Activated T-cell treated with anti-CD3 and anti-CD28 coated beads, Interleukin-2, amount 50 U/mL, for 72 hours (primary cell): ENCODE measurements around the gene WDR62. TPM values are rescaled to one million over a fixed set of nuclear protein-coding genes. Genes with fewer than 3 reads are reported as not detected.
"Not testable (repeated sequence)": the region's sequence is repeated elsewhere in the genome, so short reads cannot be mapped to it uniquely, and the experiment has no call there.

Source experiments
- ATAC-seq, 2 donors: fragments of 150-1000 bp; cut with Tn5 transposase; replicated peaks in 1 of 2; 2 replicates each; pipeline ENCODE4 v1.10.0; 2021; ENCODE audit warnings: moderate library complexity in 2 of 2, mild to moderate bottlenecking in 1 of 2
- DNase-seq, 2 donors: peaks; one replicate each; pipeline ENCODE4 v3.0.0; 2021 to 2022; ENCODE audit warnings: mixed read lengths in 1 of 2
- H3K27ac Mint-ChIP-seq: one replicate; pipeline ENCODE4 v1.8.0; 2022; ENCODE audit warnings: mild to moderate bottlenecking, moderate library complexity, mixed read lengths
- H3K27me3 Mint-ChIP-seq: one replicate; pipeline ENCODE4 v1.8.0; 2022; ENCODE audit warnings: low read depth, mixed read lengths
- H3K36me3 Mint-ChIP-seq, 2 donors: one replicate each; pipeline ENCODE4 v1.8.0; 2022; ENCODE audit warnings: mixed read lengths in 2 of 2, mild to moderate bottlenecking in 1 of 2; ENCODE audit not compliant: insufficient read depth in 2 of 2
- H3K4me1 Mint-ChIP-seq: one replicate; pipeline ENCODE4 v1.8.0; 2022; ENCODE audit warnings: low read depth, mixed read lengths
- H3K4me3 Mint-ChIP-seq, 2 donors: one replicate each; pipeline ENCODE4 v1.8.0; 2022; ENCODE audit warnings: mild to moderate bottlenecking in 2 of 2, mixed read lengths in 2 of 2, moderate library complexity in 2 of 2
- H3K9me3 Mint-ChIP-seq, 2 donors: one replicate each; pipeline ENCODE4 v1.8.0; 2022; ENCODE audit warnings: mixed read lengths in 2 of 2
- total RNA-seq, 2 donors: library from RNA; stranded (reverse); gene quantifications; one replicate each; pipeline ENCODE4 v1.2.3, GENCODE V29; 2022

Gene WDR62
- total RNA-seq, 2 donors from 2014 or later: 19.8 to 21.6 TPM

GRCh38 chr19:36113425-36113824, 58.7 kb downstream of the WDR62 start:
- peaks cover 39% of the 10 kb centered on the region for H3K4me1 Mint-ChIP-seq
- H3K4me3 Mint-ChIP-seq: peak overlapping the region; percentile 97 to 98
- H3K9me3 Mint-ChIP-seq: no peaks in the 10 kb centered on the region
- H3K27ac Mint-ChIP-seq: peak overlapping the region; percentile 69
- no peak for ATAC-seq
- H3K36me3 Mint-ChIP-seq: peaks cover 9 to 13% of the 10 kb centered on the region in 2 donors
- no peak for DNase-seq
- H3K27me3 Mint-ChIP-seq: no peaks in the 10 kb centered on the region

DNA sequence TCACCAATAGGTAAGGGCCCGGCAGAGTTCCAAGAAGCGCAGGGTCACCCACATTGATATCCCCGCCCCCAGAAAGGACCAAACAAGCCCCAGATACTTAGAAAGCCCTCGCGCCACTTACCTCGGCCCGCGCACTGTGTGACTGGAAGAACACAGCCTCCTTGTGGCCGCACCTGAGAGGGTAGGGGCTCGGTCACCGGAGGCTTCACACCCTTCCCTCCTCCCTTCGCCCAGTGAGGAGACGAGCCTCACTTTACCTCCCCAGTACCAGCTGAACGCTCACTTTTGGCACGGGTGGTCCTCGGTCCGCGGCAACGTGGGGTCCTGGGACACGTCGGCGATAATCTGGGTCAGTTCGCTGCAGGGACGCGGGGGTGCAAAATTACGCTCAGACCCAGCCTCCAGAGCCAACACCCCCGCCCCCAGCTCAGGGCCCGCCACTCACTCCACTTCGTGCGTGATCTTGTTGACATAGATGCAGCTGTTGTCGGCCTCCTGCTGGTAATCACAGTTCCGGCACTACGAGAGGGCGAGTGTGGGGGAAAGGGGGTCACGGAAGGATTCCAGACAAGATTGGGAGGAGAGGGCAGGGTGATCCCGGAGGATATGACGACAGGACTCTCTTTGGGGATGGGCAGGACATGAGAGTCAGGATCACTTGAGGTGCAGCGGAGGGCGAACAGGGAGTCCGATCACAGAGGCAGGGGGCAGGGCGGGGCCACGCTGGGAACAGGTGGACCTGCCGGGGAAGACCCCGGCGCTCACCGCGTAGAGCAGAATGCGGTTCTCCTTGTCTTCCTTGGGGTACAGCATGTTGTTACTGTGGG, 59.4 kb downstream of the WDR62 start:
- H3K27ac Mint-ChIP-seq: peak overlapping the region; percentile 98
- no peaks in the 10 kb centered on the region for H3K9me3 Mint-ChIP-seq
- H3K4me1 Mint-ChIP-seq: peaks cover 39% of the 10 kb centered on the region
- peak overlapping the region; percentile 97 to 98 for H3K4me3 Mint-ChIP-seq
- peaks cover 9 to 13% of the 10 kb centered on the region in 2 donors for H3K36me3 Mint-ChIP-seq
- no peak for ATAC-seq
- DNase-seq: peak; percentile 20 to 28
- no peaks in the 10 kb centered on the region for H3K27me3 Mint-ChIP-seq

DNA sequence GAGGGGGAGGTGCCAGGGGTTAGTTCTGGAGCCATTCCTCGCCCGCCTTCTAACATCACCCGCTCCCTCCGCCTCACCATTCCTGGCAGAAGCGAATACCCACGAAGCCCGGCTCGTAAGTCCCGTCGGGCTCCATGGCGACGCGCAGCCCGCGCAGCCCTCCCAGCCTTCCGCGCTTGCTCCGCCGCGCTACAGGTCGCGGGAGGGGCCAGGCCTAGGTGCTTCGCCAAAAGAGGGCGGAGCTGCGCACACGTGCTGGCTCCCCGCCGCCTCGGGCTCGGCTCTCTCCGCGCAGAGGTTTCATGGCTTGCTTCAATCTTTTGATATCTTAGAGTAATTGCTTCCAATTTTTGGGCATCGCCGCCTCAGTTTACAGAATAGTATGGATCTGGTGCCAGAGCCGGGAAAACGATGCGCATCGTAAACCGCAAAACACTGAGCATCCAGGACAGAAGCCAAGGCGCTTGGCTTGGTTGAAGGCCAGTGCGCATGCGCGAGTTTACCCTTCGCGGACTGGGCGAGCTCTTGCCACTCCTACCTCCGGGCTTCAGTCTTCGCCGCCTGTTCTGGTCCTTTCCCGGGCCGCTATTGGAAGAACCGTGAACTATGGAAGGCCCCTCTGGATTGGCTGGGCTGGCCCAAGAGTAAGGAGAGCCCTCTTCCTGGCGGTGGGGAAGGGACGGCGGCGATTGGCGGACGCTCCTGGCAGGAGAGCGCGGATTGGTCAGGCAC, 60.2 kb downstream of the WDR62 start, which contains the start of gene POLR2I:
TSS of gene POLR2I (minus strand) at position 155 of the 732 bp plus-strand sequence. CDS start at position 136, 19 bp downstream.
- Mint-ChIP-seq H3K36me3 (peaks cover 9 to 17% of the 10 kb centered on the region in 2 donors), H3K27ac (peak within 1 kb of the TSS; percentile 98), H3K4me3 (peak within 1 kb of the TSS; percentile 97 to 98), H3K27me3 (no peaks in the 10 kb centered on the region), H3K4me1 (peaks cover 39% of the 10 kb centered on the region), H3K9me3 (no peaks in the 10 kb centered on the region)
- ATAC-seq (peak; percentile 88), DNase-seq (peak; percentile 97 to 99)

- peak in 1 of 2 donors; percentile 87 for DNase-seq
- H3K4me3 Mint-ChIP-seq: peak within 1 kb of the TSS; percentile 97 to 98
- ATAC-seq: peak; percentile 63 to 66
- H3K9me3 Mint-ChIP-seq: no peaks in the 10 kb centered on the region
- peak within 1 kb of the TSS; percentile 98 for H3K27ac Mint-ChIP-seq
- no peaks in the 10 kb centered on the region for H3K27me3 Mint-ChIP-seq
- peaks cover 9 to 19% of the 10 kb centered on the region in 2 donors for H3K36me3 Mint-ChIP-seq
- H3K4me1 Mint-ChIP-seq: peaks cover 39% of the 10 kb centered on the region
Observed at GRCh38 chr19:36115453-36116343, 61.0 kb downstream of the WDR62 start, which contains the start of gene TBCB. TBCB (plus strand) TSS chr19:36115468; CDS start chr19:36115561, 93 bp downstream.

- Mint-ChIP-seq H3K4me1 (peaks cover 39% of the 10 kb centered on the region), H3K4me3 (peak overlapping the region; percentile 97 to 98), H3K27ac (peak overlapping the region; percentile 6), H3K36me3 (peaks cover 9 to 19% of the 10 kb centered on the region in 2 donors), H3K27me3 (no peaks in the 10 kb centered on the region), H3K9me3 (no peaks in the 10 kb centered on the region)
- DNase-seq: no peak
- ATAC-seq: no peak
Observed at GRCh38 chr19:36116344-36116637, 61.6 kb downstream of the WDR62 start.

- no peak overlapping the region for H3K27ac Mint-ChIP-seq
- H3K4me3 Mint-ChIP-seq: no peak overlapping the region
- H3K9me3 Mint-ChIP-seq: no peaks in the 10 kb centered on the region
- peaks cover 23% of the 10 kb centered on the region for H3K4me1 Mint-ChIP-seq
- no peaks in the 10 kb centered on the region for H3K27me3 Mint-ChIP-seq
- DNase-seq (no peak), ATAC-seq (no peak)
- peaks cover 6 to 16% of the 10 kb centered on the region in 2 donors for H3K36me3 Mint-ChIP-seq
Observed at GRCh38 chr19:36120092-36120983, 65.6 kb downstream of the WDR62 start.

- Mint-ChIP-seq H3K27ac (no peak overlapping the region), H3K36me3 (peaks cover 8 to 22% of the 10 kb centered on the region in 2 donors), H3K27me3 (no peaks in the 10 kb centered on the region), H3K4me1 (peaks cover 28% of the 10 kb centered on the region), H3K4me3 (no peak overlapping the region), H3K9me3 (no peaks in the 10 kb centered on the region)
- ATAC-seq (no peak), DNase-seq (no peak)
Observed at GRCh38 chr19:36120984-36121358, 66.3 kb downstream of the WDR62 start.

DNA sequence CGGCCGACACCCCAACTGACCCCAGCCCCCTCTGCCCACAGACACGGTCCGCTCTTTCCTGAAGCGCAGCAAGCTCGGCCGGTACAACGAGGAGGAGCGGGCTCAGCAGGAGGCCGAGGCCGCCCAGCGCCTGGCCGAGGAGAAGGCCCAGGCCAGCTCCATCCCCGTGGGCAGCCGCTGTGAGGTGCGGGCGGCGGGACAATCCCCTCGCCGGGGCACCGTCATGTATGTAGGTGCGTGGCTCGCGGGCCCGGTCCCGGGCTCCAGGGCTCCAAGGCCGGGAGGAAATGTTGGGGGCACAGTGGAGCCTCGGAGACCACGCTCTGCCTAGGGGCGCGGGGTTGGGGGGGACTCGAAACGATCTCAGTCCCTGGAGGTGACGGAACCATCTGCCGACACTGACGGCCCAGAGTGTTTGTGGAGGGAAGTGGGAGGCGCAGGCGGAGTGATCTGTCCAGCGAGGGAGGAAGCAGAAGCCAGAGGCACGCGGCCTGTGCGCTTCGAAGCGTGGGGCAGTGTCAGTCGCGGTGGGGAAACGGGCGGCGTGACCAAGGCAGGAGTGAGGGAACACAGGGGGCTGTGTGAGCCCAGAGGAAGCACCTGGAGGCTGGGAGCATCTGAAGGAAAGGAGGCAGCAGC, 66.9 kb downstream of the WDR62 start:
- Mint-ChIP-seq H3K9me3 (no peaks in the 10 kb centered on the region), H3K27me3 (no peaks in the 10 kb centered on the region), H3K36me3 (peaks cover 8 to 22% of the 10 kb centered on the region in 2 donors), H3K27ac (no peak overlapping the region), H3K4me1 (peaks cover 23% of the 10 kb centered on the region), H3K4me3 (no peak overlapping the region)
- DNase-seq (no peak), ATAC-seq (no peak)

GRCh38 chr19:36125557-36125956, 70.9 kb downstream of the WDR62 start:
- H3K27me3 Mint-ChIP-seq: no peaks in the 10 kb centered on the region
- H3K4me3 Mint-ChIP-seq: peak overlapping the region in 1 of 2 donors; percentile 22
- DNase-seq (peak in 1 of 2 donors; percentile 34), ATAC-seq (no peak)
- peak overlapping the region; percentile 91 for H3K27ac Mint-ChIP-seq
- peaks cover 6 to 7% of the 10 kb centered on the region in 2 donors for H3K36me3 Mint-ChIP-seq
- peaks cover 23% of the 10 kb centered on the region for H3K4me1 Mint-ChIP-seq
- H3K9me3 Mint-ChIP-seq: no peaks in the 10 kb centered on the region

GRCh38 chr19:36128392-36128736, 73.7 kb downstream of the WDR62 start:
- no peaks in the 10 kb centered on the region for H3K9me3 Mint-ChIP-seq
- no peaks in the 10 kb centered on the region for H3K27me3 Mint-ChIP-seq
- H3K36me3 Mint-ChIP-seq: peaks cover 4 to 7% of the 10 kb centered on the region in 2 donors
- peaks cover 36% of the 10 kb centered on the region for H3K4me1 Mint-ChIP-seq
- DNase-seq (no peak), ATAC-seq (no peak)
- H3K27ac Mint-ChIP-seq: peak overlapping the region; percentile 33
- peak overlapping the region; percentile 87 to 92 for H3K4me3 Mint-ChIP-seq

GRCh38 chr19:36131221-36131620, 76.5 kb downstream of the WDR62 start:
- H3K9me3 Mint-ChIP-seq, H3K27ac Mint-ChIP-seq, H3K27me3 Mint-ChIP-seq: not testable (repeated sequence)

More at GRCh38 chr19:36131221-36131620, 76.5 kb downstream of the WDR62 start:
- not testable (repeated sequence) for DNase-seq, H3K36me3 Mint-ChIP-seq, H3K4me3 Mint-ChIP-seq, ATAC-seq
- peaks cover 40% of the 10 kb centered on the region for H3K4me1 Mint-ChIP-seq
